Measurements from ENCODE around the gene DPH6. TPM values are rescaled to one million over a fixed set of nuclear protein-coding genes. Genes with fewer than 3 reads are reported as not detected.

The DPH6 gene
- total RNA-seq, 1 donor from 2014 or later: 18.8 TPM

GRCh38 chr15:35546511-35547381 is 781 bp upstream of the DPH6 start:
- DNase-seq (no peak), ATAC-seq (ENCODE audit: low read depth) (no peak)
- peaks cover 30% of the 10 kb centered on the region for H3K4me1 Mint-ChIP-seq
- POLR2A ChIA-PET: interaction anchor here (0.5 to 2.0 kb wide), 9 partner anchors 10 to 1543 kb away, joined by 3 to 9 read pairs (median 4); partner anchors contain the start of genes CDIN1, LPCAT4 and ZNF770
- CTCF ChIA-PET: no interaction called here
- peak overlapping the region; percentile 93 for H3K4me3 Mint-ChIP-seq
- intact Hi-C loops (cut with micrococcal nuclease): loop anchor here (1.0 to 10.0 kb wide), 7 partner anchors 50 to 1556 kb away; partner anchors contain the start of genes AVEN, CDIN1, EMC4 and EMC7
- H3K9me3 Mint-ChIP-seq: peaks cover 3% of the 10 kb centered on the region
- peak overlapping the region; percentile 92 for H3K27ac Mint-ChIP-seq
- TF ChIP-seq CTCF (IDR thresholded peaks at IDR 0.05): no peak
- H3K27me3 Mint-ChIP-seq: no peaks in the 10 kb centered on the region
- H3K36me3 Mint-ChIP-seq (ENCODE audit: low read depth): peaks cover 6% of the 10 kb centered on the region

GRCh38 chr15:35545316-35545823 is 595 bp downstream of the DPH6 start:
- peaks cover 30% of the 10 kb centered on the region for H3K4me1 Mint-ChIP-seq
- no peak for TF ChIP-seq CTCF (IDR thresholded peaks at IDR 0.05)
- H3K4me3 Mint-ChIP-seq: peak overlapping the region; percentile 93
- intact Hi-C loops (cut with micrococcal nuclease): loop anchor here (1.0 to 10.0 kb wide), 6 partner anchors 557 to 1557 kb away; partner anchors contain the start of genes AVEN, EMC4, EMC7 and MEIS2
- peaks cover 6% of the 10 kb centered on the region for H3K36me3 Mint-ChIP-seq (ENCODE audit: low read depth)
- peaks cover 3% of the 10 kb centered on the region for H3K9me3 Mint-ChIP-seq
- no peak for DNase-seq
- ChIA-PET POLR2A (interaction anchor here (0.7 to 2.0 kb wide), 7 partner anchors 12 to 1443 kb away, joined by 3 to 9 read pairs (median 3); partner anchors contain the start of genes CDIN1, EMC7, LPCAT4 and PGBD4), CTCF (interaction anchor here (1.0 kb wide), 1 partner anchor 23 kb away, joined by 3 read pairs; no protein-coding TSS in a partner anchor)
- ATAC-seq (ENCODE audit: low read depth): peak; percentile 20
- H3K27ac Mint-ChIP-seq: peak overlapping the region; percentile 92
- no peaks in the 10 kb centered on the region for H3K27me3 Mint-ChIP-seq

- peaks cover 15% of the 10 kb centered on the region for H3K36me3 Mint-ChIP-seq (ENCODE audit: low read depth)
- POLR2A ChIA-PET: no interaction called here
- H3K27ac Mint-ChIP-seq: no peak overlapping the region
- ATAC-seq (ENCODE audit: low read depth) (no peak), DNase-seq (no peak)
- no peak overlapping the region for H3K4me3 Mint-ChIP-seq
- H3K9me3 Mint-ChIP-seq: no peaks in the 10 kb centered on the region
- CTCF ChIA-PET: no interaction called here
- peaks cover 8% of the 10 kb centered on the region for H3K4me1 Mint-ChIP-seq
- intact Hi-C loops (cut with micrococcal nuclease): loop anchor here (10.0 kb wide), 1 partner anchor 1436 kb away; the partner anchor contains the start of genes EMC7 and PGBD4
- H3K27me3 Mint-ChIP-seq: no peaks in the 10 kb centered on the region
- TF ChIP-seq CTCF (IDR thresholded peaks at IDR 0.05): no peak
These were observed 5.1 kb downstream of the DPH6 start for GRCh38 chr15:35540885-35541284.

- Mint-ChIP-seq H3K4me1 (peaks cover 4% of the 10 kb centered on the region), H3K27me3 (no peaks in the 10 kb centered on the region), H3K4me3 (no peak overlapping the region), H3K27ac (no peak overlapping the region), H3K36me3 (ENCODE audit: low read depth) (peaks cover 10% of the 10 kb centered on the region), H3K9me3 (no peaks in the 10 kb centered on the region)
- intact Hi-C loops (cut with micrococcal nuclease): loop anchor here (10.0 kb wide), 1 partner anchor 1435 kb away; the partner anchor contains the start of genes EMC7 and PGBD4
- DNase-seq: no peak
- TF ChIP-seq CTCF (IDR thresholded peaks at IDR 0.05): no peak
- ChIA-PET POLR2A (no interaction called here), CTCF (no interaction called here)
- ATAC-seq (ENCODE audit: low read depth): no peak
These were observed 5.9 kb downstream of the DPH6 start for GRCh38 chr15:35540021-35540420.

- Mint-ChIP-seq H3K36me3 (ENCODE audit: low read depth) (peaks cover 31% of the 10 kb centered on the region), H3K4me1 (no peaks in the 10 kb centered on the region), H3K4me3 (no peak overlapping the region), H3K27me3 (no peaks in the 10 kb centered on the region), H3K27ac (no peak overlapping the region), H3K9me3 (no peaks in the 10 kb centered on the region)
- ATAC-seq (ENCODE audit: low read depth): no peak
- intact Hi-C loops (cut with micrococcal nuclease): no loop called here
- CTCF ChIA-PET: no interaction called here
- TF ChIP-seq CTCF (IDR thresholded peaks at IDR 0.05): no peak
- no peak for DNase-seq
- POLR2A ChIA-PET: no interaction called here
These were observed 10.5 kb downstream of the DPH6 start for GRCh38 chr15:35535365-35535916.

Data from activated B cell treated with CpG ODN at 0.5 μM for 24 hours (primary cell).